ENCODE data around the gene GMEB2. TPM values are rescaled to one million over a fixed set of nuclear protein-coding genes. Genes with fewer than 3 reads are reported as not detected.

The GMEB2 gene
- total and polyA plus RNA-seq, 2 donors (not counting 1 experiment from before 2014, with no cell fraction given): 6.3 to 10.9 TPM

DNA sequence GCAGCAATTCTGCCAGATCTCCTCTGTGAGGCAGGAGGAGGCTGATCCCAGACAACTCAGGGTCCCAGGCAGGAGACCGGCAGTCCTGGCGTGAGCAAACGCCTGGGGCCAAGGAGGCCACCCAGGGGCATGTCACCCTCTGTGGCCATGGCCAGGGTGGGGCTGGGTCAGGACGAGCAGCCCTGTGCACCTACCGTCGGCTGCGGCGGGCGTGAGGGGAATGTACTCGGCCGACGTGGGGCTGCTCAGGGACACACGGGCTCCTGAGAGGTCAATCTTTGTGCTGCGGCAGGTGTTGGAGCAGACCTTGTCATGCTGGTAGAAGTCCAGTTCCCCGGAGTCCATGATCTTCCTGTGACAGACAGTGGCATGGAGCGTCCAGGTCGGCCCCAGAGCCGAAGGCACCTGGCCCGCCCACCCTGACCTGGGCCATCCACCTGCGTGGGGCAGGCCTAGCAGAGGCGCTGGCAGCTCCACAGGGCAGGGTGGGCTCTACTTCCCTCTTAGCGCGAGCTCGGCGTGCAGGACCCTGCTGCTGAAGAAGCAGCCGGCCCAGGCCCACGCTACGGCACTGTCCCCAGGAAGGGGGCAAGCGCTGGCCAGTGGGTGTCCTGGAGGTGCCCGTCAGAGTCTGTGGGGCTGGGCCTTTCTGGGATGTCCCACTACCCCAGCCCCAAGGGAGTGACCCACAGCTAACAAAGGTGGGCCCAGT lies 31.3 kb downstream of the GMEB2 start:
- no peaks in the 10 kb centered on the region for H3K27me3 ChIP-seq (ENCODE audit: control insufficient read depth, insufficient read depth, low read length)
- peaks cover 8% of the 10 kb centered on the region for H3K4me1 ChIP-seq (ENCODE audit: control insufficient read depth, extremely low read depth, insufficient read depth, low read length)
- peaks cover 21% of the 10 kb centered on the region for H3K36me3 ChIP-seq (ENCODE audit: control insufficient read depth, insufficient read depth, low read length)
- no peak for DNase-seq (ENCODE audit: low read depth in 2 of 2)
- H3K27ac ChIP-seq (ENCODE audit: insufficient read depth, low read length): no peak overlapping the region
- TF ChIP-seq, protein P1, sequence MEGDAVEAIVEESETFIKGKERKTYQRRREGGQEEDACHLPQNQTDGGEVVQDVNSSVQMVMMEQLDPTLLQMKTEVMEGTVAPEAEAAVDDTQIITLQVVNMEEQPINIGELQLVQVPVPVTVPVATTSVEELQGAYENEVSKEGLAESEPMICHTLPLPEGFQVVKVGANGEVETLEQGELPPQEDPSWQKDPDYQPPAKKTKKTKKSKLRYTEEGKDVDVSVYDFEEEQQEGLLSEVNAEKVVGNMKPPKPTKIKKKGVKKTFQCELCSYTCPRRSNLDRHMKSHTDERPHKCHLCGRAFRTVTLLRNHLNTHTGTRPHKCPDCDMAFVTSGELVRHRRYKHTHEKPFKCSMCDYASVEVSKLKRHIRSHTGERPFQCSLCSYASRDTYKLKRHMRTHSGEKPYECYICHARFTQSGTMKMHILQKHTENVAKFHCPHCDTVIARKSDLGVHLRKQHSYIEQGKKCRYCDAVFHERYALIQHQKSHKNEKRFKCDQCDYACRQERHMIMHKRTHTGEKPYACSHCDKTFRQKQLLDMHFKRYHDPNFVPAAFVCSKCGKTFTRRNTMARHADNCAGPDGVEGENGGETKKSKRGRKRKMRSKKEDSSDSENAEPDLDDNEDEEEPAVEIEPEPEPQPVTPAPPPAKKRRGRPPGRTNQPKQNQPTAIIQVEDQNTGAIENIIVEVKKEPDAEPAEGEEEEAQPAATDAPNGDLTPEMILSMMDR (conservative IDR thresholded peaks at IDR 0.05 in 1 of 2, IDR thresholded peaks at IDR 0.05 in 1 of 2; ENCODE audit: low read depth in 1 of 2, low read length in 2 of 2): no peak
- TF ChIP-seq EZH2 (IDR thresholded peaks at IDR 0.05; ENCODE audit: low read length, missing control alignments): no peak
- no peaks in the 10 kb centered on the region for H3K79me2 ChIP-seq (ENCODE audit: control insufficient read depth, insufficient read depth, low read length)
- H4K20me1 ChIP-seq (ENCODE audit: control insufficient read depth, extremely low read depth, insufficient read depth, low read length): no peaks in the 10 kb centered on the region
- no peak overlapping the region for H3K4me3 ChIP-seq (replicated peaks in 1 of 4; ENCODE audit: control extremely low read depth in 1 of 4, insufficient read depth in 1 of 4, low read depth in 3 of 4, low read length in 4 of 4)
- no peaks in the 10 kb centered on the region for H3K9me3 ChIP-seq (ENCODE audit: control insufficient read depth, insufficient read depth, low read depth, low read length)
- no peak overlapping the region for H3K4me2 ChIP-seq (ENCODE audit: extremely low read depth, insufficient read depth, low read length)
- no peak overlapping the region for H3K9ac ChIP-seq (ENCODE audit: insufficient read depth, low read length)
- H2AFZ ChIP-seq (ENCODE audit: low read length): no peak overlapping the region

DNA sequence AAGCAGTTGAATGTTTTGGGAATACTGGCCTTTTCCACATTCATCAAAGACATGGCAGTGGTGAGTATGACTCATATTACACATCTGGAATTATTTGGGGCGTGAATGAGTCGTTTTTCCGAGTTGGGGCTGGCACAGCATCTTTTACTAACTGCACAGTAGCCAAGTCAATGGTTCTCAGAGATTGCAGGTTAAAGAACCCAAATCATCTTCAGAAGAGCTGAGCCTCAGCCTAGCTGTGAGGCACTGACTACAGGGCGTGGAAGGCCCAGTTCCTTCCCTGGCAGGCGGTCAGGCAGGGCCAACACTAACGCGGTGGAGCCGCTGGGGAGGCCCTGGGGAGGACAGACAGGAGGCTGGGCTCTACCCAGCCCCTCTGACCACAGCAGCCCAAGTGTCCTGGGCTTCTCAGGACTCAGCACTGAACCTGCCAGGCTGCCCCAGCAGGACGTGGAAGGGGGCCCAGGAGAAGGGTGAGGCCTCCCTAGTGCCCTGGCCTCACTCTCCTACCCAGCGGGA lies 32.8 kb downstream of the GMEB2 start:
- no peaks in the 10 kb centered on the region for H3K79me2 ChIP-seq (ENCODE audit: control insufficient read depth, insufficient read depth, low read length)
- peak overlapping the region; percentile 8 for H3K4me2 ChIP-seq (ENCODE audit: extremely low read depth, insufficient read depth, low read length)
- peaks cover 22% of the 10 kb centered on the region for H3K36me3 ChIP-seq (ENCODE audit: control insufficient read depth, insufficient read depth, low read length)
- no peaks in the 10 kb centered on the region for H3K9me3 ChIP-seq (ENCODE audit: control insufficient read depth, insufficient read depth, low read depth, low read length)
- no peak overlapping the region for H3K4me3 ChIP-seq (replicated peaks in 1 of 4; ENCODE audit: control extremely low read depth in 1 of 4, insufficient read depth in 1 of 4, low read depth in 3 of 4, low read length in 4 of 4)
- DNase-seq (ENCODE audit: low read depth in 2 of 2): peak; percentile 69 to 85
- TF ChIP-seq, protein P1 (conservative IDR thresholded peaks at IDR 0.05 in 1 of 2, IDR thresholded peaks at IDR 0.05 in 1 of 2; ENCODE audit: low read depth in 1 of 2, low read length in 2 of 2): no peak
- no peak for TF ChIP-seq EZH2 (IDR thresholded peaks at IDR 0.05; ENCODE audit: low read length, missing control alignments)
- H3K27me3 ChIP-seq (ENCODE audit: control insufficient read depth, insufficient read depth, low read length): no peaks in the 10 kb centered on the region
- peaks cover 8% of the 10 kb centered on the region for H3K4me1 ChIP-seq (ENCODE audit: control insufficient read depth, extremely low read depth, insufficient read depth, low read length)
- H3K27ac ChIP-seq (ENCODE audit: insufficient read depth, low read length): peak overlapping the region; percentile 72
- no peaks in the 10 kb centered on the region for H4K20me1 ChIP-seq (ENCODE audit: control insufficient read depth, extremely low read depth, insufficient read depth, low read length)
- no peak overlapping the region for H2AFZ ChIP-seq (ENCODE audit: low read length)
- H3K9ac ChIP-seq (ENCODE audit: insufficient read depth, low read length): peak overlapping the region; percentile 30

DNA sequence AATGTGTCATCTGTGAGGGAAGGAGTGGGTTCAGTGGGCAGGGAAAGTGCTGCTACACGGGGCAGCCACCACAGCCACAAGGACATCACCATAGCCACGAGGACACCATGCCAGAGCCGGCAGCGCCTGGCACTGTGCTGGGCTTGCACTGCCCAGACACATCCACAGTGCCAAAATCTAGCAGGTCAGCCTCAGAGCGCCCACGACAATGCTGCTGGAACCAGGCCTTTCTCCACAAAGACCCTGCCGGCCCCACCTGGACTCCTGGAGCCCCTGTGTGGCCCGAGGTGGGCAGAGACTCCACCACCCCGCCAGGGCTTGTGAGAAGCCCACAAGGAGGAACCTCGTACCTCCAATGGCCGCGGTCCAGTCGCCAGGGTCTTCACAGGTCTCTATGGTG lies 34.2 kb downstream of the GMEB2 start:
- Histone ChIP-seq H3K27ac (ENCODE audit: insufficient read depth, low read length) (no peak overlapping the region), H3K9ac (ENCODE audit: insufficient read depth, low read length) (no peak overlapping the region), H4K20me1 (ENCODE audit: control insufficient read depth, extremely low read depth, insufficient read depth, low read length) (no peaks in the 10 kb centered on the region), H3K4me3 (replicated peaks in 1 of 4; ENCODE audit: control extremely low read depth in 1 of 4, insufficient read depth in 1 of 4, low read depth in 3 of 4, low read length in 4 of 4) (no peak overlapping the region), H3K27me3 (ENCODE audit: control insufficient read depth, insufficient read depth, low read length) (no peaks in the 10 kb centered on the region), H3K9me3 (ENCODE audit: control insufficient read depth, insufficient read depth, low read depth, low read length) (no peaks in the 10 kb centered on the region), H3K4me2 (ENCODE audit: extremely low read depth, insufficient read depth, low read length) (no peak overlapping the region), H2AFZ (ENCODE audit: low read length) (no peak overlapping the region), H3K79me2 (ENCODE audit: control insufficient read depth, insufficient read depth, low read length) (no peaks in the 10 kb centered on the region), H3K4me1 (ENCODE audit: control insufficient read depth, extremely low read depth, insufficient read depth, low read length) (peaks cover 8% of the 10 kb centered on the region), H3K36me3 (ENCODE audit: control insufficient read depth, insufficient read depth, low read length) (peaks cover 21% of the 10 kb centered on the region)
- no peak for DNase-seq (ENCODE audit: low read depth in 2 of 2)
- TF ChIP-seq, protein P1 (conservative IDR thresholded peaks at IDR 0.05 in 1 of 2, IDR thresholded peaks at IDR 0.05 in 1 of 2; ENCODE audit: low read depth in 1 of 2, low read length in 2 of 2): no peak
- no peak for TF ChIP-seq EZH2 (IDR thresholded peaks at IDR 0.05; ENCODE audit: low read length, missing control alignments)
